ENCODE measurements around the gene CUX1. TPM values are rescaled to one million over a fixed set of nuclear protein-coding genes. Genes with fewer than 3 reads are reported as not detected.

Gene CUX1
- total and polyA plus RNA-seq, 10 of the 15 experiments (the other 5 are each of a cell fraction or from before 2014, with no cell fraction given) = 6.1 to 48.6 (median 25.9) TPM

- no peak for TF ChIP-seq SRF (IDR thresholded peaks at IDR 0.05; ENCODE audit: low read depth in 2 of 2, low read length in 2 of 2)
- TF ChIP-seq, protein P1, sequence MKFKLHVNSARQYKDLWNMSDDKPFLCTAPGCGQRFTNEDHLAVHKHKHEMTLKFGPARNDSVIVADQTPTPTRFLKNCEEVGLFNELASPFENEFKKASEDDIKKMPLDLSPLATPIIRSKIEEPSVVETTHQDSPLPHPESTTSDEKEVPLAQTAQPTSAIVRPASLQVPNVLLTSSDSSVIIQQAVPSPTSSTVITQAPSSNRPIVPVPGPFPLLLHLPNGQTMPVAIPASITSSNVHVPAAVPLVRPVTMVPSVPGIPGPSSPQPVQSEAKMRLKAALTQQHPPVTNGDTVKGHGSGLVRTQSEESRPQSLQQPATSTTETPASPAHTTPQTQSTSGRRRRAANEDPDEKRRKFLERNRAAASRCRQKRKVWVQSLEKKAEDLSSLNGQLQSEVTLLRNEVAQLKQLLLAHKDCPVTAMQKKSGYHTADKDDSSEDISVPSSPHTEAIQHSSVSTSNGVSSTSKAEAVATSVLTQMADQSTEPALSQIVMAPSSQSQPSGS (IDR thresholded peaks at IDR 0.05; ENCODE audit: low read length) = peak; percentile 79
- no peak for TF ChIP-seq STAT3 (IDR thresholded peaks at IDR 0.05; ENCODE audit: low read depth, low read length)
- no peak for TF ChIP-seq LARP7 (IDR thresholded peaks at IDR 0.05)
- TF ChIP-seq ZNF622 (IDR thresholded peaks at IDR 0.05) = no peak
- no peak for TF ChIP-seq RBBP5 (conservative IDR thresholded peaks at IDR 0.05)
- TF ChIP-seq NFYB (IDR thresholded peaks at IDR 0.05; ENCODE audit: insufficient read depth, low read depth, low read length) = no peak
- TF ChIP-seq EED (IDR thresholded peaks at IDR 0.05; ENCODE audit: low read depth) = peak; percentile 67
- TF ChIP-seq, protein P2, sequence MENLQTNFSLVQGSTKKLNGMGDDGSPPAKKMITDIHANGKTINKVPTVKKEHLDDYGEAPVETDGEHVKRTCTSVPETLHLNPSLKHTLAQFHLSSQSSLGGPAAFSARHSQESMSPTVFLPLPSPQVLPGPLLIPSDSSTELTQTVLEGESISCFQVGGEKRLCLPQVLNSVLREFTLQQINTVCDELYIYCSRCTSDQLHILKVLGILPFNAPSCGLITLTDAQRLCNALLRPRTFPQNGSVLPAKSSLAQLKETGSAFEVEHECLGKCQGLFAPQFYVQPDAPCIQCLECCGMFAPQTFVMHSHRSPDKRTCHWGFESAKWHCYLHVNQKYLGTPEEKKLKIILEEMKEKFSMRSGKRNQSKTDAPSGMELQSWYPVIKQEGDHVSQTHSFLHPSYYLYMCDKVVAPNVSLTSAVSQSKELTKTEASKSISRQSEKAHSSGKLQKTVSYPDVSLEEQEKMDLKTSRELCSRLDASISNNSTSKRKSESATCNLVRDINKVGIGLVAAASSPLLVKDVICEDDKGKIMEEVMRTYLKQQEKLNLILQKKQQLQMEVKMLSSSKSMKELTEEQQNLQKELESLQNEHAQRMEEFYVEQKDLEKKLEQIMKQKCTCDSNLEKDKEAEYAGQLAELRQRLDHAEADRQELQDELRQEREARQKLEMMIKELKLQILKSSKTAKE (IDR thresholded peaks at IDR 0.05; ENCODE audit: low read depth, poor library complexity, severe bottlenecking) = peak; percentile 96
- TF ChIP-seq MXI1 (IDR thresholded peaks at IDR 0.05; ENCODE audit: low read depth, low read length) = no peak
- TF ChIP-seq, protein P3, sequence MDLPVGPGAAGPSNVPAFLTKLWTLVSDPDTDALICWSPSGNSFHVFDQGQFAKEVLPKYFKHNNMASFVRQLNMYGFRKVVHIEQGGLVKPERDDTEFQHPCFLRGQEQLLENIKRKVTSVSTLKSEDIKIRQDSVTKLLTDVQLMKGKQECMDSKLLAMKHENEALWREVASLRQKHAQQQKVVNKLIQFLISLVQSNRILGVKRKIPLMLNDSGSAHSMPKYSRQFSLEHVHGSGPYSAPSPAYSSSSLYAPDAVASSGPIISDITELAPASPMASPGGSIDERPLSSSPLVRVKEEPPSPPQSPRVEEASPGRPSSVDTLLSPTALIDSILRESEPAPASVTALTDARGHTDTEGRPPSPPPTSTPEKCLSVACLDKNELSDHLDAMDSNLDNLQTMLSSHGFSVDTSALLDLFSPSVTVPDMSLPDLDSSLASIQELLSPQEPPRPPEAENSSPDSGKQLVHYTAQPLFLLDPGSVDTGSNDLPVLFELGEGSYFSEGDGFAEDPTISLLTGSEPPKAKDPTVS (IDR thresholded peaks at IDR 0.05; ENCODE audit: low read depth, low read length) = no peak
- TF ChIP-seq SMC3 (IDR thresholded peaks at IDR 0.05; ENCODE audit: borderline replicate concordance, low read length) = no peak
- TF ChIP-seq SP1 (IDR thresholded peaks at IDR 0.05; ENCODE audit: low read depth, low read length) = no peak
- no peak for TF ChIP-seq RELA (IDR thresholded peaks at IDR 0.05; ENCODE audit: borderline replicate concordance, partially characterized antibody)
- TF ChIP-seq ZZZ3 (IDR thresholded peaks at IDR 0.05; ENCODE audit: control insufficient read depth, insufficient read length, low read depth) = no peak
- peak; percentile 69; the same call in 1 of the 2 replicates for TF ChIP-seq MTA3 (IDR thresholded peaks at IDR 0.05; ENCODE audit: borderline replicate concordance, low read length)
- peak; percentile 89 for TF ChIP-seq FOXM1 (IDR thresholded peaks at IDR 0.05; ENCODE audit: low read depth, low read length)
- peak; percentile 23 for TF ChIP-seq SMAD1 (IDR thresholded peaks at IDR 0.05; ENCODE audit: low read depth, partially characterized antibody)
- peak; percentile 50; the same call in 1 of the 2 replicates for TF ChIP-seq BMI1 (IDR thresholded peaks at IDR 0.05; ENCODE audit: borderline replicate concordance)
- no peak for TF ChIP-seq CUX1 (IDR thresholded peaks at IDR 0.05; ENCODE audit: insufficient replicate concordance, low read depth, low read length)
Observed at GRCh38 chr7:102305414-102306268, 488.2 kb downstream of the CUX1 start (continued).
